ENCODE measurements around the gene PTMA.

DNA sequence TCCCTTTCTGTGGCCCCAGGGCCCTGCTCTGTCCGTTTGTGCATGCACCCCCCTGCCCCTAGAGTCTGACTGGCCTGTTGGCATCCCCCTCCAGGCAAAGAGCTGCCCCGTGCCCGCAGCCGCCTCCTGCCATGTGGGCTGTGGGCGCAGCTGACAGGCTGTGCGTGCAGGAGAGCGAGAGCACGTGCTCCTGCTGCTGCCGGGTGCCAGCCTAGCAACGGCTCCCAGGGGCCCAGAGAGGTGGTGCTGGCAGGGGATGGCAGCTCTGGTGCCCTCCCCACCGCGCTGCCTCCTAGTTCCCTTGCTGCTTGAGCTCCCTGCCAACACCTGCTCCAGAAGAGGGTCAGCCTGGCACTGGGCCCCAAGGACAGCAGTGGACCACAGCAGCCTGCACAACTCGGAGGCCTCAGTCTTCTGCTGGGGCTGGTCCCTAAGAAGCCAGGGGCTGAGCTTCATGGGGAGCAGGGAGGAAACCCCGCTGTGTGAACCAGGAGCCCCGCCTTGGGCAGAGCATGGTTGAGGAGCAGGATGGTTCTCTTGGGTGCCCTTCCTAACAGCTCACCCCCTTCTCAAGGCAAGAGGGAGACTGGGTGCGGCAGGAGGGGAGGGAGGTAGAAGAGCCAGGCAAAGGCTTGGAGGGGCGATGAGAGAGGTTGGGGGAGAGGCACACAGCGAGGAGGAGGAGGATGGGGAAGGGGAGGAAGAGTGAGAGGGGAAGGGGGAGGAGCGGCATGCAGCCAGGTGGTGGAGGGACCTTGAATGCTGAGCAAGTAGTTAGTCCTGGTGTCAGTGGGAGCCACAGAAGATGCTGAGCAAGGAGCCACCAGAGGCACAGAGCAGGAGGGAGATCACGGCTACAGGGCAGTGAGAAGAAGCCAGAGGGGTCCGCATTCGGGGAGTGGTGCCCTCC, 23.8 kb upstream of the PTMA start:
- TF ChIP-seq POLR2A (IDR thresholded peaks at IDR 0.05) (no peak), CTCF (IDR thresholded peaks at IDR 0.05) (no peak)
